HG03354 (cell line): ENCODE results near the gene OTULIN.

Experiments used
- ATAC-seq: cut with Tn5 transposase; IDR thresholded peaks from one replicate; pipeline ENCODE4 v1.9.1; 2021; ENCODE audit warnings: mild to moderate bottlenecking; ENCODE audit not compliant: unreplicated experiment, poor library complexity, severe bottlenecking

The OTULIN gene

DNA sequence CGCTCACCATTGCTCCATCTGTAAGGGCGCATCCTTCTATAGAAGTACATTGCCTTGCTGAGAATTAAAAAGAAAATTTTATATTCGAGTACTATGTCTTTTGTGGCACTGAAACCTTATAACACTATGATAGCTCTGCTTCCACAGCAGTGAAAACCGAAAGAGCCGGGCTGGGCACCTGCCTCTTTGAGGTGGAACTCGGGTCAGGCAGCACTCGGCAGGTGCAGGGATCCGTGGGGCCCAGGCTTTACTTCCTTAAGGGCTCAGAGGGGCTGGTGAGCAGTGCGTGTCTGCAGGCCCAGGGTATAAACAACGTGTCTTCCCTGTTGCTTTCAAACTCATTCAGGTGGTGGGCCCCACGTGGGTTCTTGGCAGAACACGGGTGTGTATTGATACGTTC, 69.9 kb downstream of the OTULIN start:
- ATAC-seq, result no peak

- no peak for ATAC-seq
These were observed 71.4 kb downstream of the OTULIN start for GRCh38 chr5:14735944-14736343.

DNA sequence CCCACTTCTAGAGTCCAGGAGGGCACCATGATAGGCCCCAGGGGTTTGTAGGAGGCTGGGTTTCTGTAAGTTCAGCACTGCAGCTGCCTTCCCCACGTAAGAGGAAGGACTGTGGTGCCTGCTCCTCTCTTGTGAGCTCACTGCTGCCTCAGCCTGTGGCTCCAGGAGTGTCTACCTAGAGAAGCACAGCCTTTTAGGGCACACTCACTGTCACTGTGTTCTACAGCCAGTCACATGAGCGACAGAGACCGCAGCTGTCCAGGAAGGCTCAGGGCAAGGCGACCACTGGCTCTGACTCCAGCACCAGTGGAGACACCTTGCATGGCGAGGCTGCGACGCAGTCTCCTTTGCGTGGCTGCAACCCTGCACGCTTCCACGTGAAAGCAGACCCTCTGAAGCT, 72.8 kb downstream of the OTULIN start:
- ATAC-seq, result no peak

- no peak for ATAC-seq
These were observed 73.5 kb downstream of the OTULIN start for GRCh38 chr5:14738050-14738449.

DNA sequence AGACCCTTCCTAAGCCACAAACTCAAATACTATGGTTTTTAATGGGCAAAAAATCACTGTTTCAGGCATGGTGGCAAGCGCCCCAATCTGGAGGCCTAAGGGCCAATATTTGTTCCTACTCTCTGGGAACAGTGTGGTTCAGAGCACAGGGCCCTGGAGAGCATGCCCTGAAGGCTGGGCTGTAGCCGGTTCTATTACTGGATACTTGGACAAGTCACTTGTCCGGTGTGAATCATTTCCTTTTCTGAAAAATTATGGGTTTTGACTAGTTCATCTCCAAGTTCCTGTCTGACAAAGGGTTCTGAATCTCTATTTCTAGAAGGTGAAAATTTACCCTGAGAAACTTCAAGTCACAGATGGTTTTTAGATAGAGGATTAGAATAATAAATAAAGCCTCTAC, 75.0 kb downstream of the OTULIN start:
- no peak for ATAC-seq

DNA sequence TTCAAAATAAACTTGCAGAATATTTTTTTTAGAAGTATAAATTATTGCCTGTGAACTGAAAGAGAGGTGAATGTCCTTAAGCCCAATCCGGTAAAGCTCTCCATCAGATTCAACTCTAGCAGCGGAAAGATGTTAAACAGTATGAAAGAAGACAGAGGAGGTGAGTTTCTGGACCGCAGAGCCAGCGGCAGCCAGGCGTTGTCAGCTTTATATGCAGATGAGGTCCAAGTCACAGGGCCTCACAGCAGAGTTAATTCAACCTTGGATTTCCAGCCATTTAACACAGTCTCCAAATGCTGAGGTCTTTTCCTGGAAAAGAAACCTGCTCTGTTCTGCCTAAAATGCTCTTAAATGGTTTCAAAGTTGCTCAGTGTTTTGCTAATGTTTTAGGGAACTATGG, 75.5 kb downstream of the OTULIN start:
- ATAC-seq, result no peak

DNA sequence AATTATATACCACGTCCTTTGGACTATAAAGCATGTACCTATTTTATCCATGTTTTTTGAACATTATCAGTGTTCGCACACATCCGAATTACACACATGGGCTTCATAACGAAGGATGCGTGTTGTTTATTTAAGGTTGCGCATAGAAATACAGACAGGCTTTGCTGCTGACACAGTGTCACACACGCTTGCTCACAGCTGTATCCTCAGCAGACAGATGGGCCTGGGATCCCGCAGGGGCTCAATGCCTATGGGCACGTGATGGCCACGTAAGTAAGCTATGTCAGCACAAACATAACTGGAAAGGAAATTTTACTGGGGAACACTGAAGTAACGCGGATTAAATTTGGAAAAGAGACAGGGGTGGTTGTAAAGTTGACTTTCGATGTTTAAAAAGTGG, 76.6 kb downstream of the OTULIN start:
- no peak for ATAC-seq

DNA sequence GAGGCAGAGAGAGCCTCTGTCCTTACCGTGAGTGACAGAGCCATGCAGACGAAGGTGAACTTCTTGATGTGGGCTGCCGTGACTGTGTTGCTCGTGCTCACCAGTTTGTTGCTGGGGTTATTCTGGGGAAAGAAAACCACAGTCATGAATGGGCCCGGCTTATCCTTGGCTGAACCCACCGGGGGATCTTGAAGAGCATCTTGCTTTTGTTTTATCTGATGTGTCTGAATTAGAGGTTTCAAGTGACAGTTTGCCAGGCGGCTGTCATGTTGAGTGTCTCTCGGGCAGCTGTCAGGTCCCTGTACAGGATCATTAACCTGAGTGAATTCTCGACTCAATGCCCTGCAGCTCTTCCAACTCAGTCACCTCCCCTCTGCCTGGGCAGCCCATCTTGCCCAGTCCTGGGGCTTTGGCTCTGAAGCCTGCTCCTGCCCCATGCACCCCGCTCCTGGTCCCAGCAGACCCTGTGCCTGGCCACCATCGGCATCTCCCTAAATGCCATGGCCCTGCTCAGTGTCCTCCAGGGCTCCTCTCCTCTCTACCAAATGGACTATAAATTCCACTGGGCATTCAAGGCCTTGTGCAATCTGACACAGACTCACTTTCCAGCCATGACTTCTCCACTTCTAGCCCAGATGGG, 77.4 kb downstream of the OTULIN start:
- no peak for ATAC-seq

DNA sequence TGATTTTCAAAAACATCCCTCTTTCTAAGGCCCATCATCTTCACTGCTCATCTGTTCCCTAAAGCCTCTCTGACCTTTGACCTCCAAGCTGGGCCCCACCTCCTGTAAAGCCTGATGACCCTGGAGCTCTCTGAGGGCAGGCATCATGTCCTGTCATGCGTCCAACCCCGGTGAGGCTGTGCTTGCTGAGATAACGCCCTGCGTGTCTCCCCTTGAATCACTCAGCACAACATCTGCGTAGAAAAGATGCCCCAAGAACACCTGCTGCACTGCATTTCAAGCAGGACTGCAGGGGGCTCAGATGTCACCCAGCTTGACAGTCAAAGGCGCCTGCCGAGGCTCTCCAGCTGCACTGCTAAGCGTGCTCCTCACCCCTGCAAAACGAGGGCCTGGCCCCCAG, 78.0 kb downstream of the OTULIN start:
- no peak for ATAC-seq

GRCh38 chr5:14743601-14744295, 79.2 kb downstream of the OTULIN start:
- no peak for ATAC-seq

GRCh38 chr5:14744296-14745187, 80.0 kb downstream of the OTULIN start:
- no peak for ATAC-seq

GRCh38 chr5:14745188-14745563, 80.7 kb downstream of the OTULIN start:
- no peak for ATAC-seq

DNA sequence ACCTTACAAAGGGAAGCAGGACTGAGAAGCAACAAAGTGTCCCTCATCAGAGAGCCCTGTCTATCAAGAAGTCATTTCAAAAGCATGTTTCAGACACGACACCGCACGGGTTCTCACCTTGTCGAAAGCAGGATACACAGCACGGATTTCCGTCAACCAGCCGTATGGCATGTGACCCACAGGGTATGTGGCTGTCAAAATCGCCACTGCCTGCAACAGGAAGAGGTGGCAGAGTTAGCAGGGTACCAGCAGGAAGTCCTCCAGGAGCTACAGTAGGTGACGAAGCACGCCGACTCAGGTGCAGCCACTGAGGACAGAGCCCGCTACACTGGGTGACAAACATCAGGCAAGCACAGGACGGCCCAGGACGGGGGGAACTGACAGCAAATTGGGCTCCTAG, 81.2 kb downstream of the OTULIN start:
- no peak for ATAC-seq

GRCh38 chr5:14748180-14748900, 83.8 kb downstream of the OTULIN start:
- ATAC-seq, result no peak
